GM10248 (cell line): ENCODE data around the gene RTP2.
"Not testable (repeated sequence)": the region's sequence is repeated elsewhere in the genome, so short reads cannot be mapped to it uniquely, and the experiment has no call there.

ENCODE experiments used
- CTCF ChIA-PET: fragments of 300-600 bp; sonication (Branson Sonifier 250); formaldehyde crosslinking; extraction: SDS; loops from one replicate; lab custom pipeline; 2021; ENCODE audit warnings: antibody characterized with exemption; lab: Yijun Ruan, JAX
- POLR2A ChIA-PET: fragments of 350-650 bp; sonication (Branson Sonifier 250); formaldehyde crosslinking; extraction: SDS; loops from one replicate; lab custom pipeline; 2020; ENCODE audit warnings: antibody characterized with exemption; lab: Yijun Ruan, JAX
- DNase-seq: peaks from one replicate; pipeline ENCODE4 v3.0.0; 2012; ENCODE audit errors: extremely low spot score
- TF ChIP-seq, protein P1 (sequence below): IDR thresholded peaks from 2 replicates; pipeline ENCODE4 v1.5.1; 2012; ENCODE audit warnings: mild to moderate bottlenecking, low read depth; ENCODE audit errors: extremely low read depth, missing control alignments, control extremely low read depth

The RTP2 gene

DNA sequence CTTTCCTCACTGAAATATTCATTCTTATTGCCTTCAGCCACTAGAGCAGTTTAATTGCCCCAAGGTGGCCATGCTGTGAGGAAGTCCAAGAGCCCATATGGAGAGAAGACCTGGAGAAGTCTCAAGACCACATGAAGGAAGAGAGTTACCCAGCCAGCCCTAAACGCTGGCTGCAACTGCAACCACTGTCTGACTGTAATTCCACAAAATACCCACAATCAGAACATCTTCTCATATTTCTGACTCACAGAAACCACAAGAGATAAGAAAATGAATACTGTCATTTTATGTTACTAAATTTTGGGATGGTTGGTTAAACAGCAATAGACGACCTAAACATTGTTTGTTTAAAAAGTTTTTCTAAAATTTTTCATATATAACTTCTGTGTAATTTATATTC, 17.5 kb downstream of the RTP2 start:
- ChIA-PET CTCF (interaction anchor here (1.8 to 19.2 kb wide), 2 partner anchors 8 to 360 kb away, joined by 3 to 653 read pairs; no protein-coding TSS in a partner anchor), POLR2A (no interaction called here)
- DNase-seq: no peak

DNA sequence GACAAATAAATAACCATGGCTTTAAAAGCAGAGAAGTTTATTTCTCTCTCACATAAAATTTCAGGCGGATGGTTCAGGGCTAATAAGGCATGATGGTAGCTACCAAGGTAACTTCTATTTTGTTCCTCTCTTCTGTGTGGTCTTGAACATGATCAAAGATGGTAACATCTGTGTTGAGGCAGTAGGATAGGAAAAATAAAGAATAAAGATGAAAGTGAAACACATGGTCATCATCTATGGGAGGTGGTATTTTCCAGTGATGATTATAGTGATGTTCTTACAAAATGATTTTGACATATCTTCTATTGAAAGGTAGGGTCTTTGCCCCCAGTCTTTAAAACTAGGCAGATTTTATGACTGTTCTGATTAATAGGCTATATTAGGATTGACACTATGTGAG, 17.9 kb downstream of the RTP2 start:
- TF ChIP-seq, protein P1, sequence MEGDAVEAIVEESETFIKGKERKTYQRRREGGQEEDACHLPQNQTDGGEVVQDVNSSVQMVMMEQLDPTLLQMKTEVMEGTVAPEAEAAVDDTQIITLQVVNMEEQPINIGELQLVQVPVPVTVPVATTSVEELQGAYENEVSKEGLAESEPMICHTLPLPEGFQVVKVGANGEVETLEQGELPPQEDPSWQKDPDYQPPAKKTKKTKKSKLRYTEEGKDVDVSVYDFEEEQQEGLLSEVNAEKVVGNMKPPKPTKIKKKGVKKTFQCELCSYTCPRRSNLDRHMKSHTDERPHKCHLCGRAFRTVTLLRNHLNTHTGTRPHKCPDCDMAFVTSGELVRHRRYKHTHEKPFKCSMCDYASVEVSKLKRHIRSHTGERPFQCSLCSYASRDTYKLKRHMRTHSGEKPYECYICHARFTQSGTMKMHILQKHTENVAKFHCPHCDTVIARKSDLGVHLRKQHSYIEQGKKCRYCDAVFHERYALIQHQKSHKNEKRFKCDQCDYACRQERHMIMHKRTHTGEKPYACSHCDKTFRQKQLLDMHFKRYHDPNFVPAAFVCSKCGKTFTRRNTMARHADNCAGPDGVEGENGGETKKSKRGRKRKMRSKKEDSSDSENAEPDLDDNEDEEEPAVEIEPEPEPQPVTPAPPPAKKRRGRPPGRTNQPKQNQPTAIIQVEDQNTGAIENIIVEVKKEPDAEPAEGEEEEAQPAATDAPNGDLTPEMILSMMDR: no peak
- no peak for DNase-seq
- CTCF ChIA-PET: interaction anchor here (0.8 to 19.2 kb wide), 3 partner anchors 8 to 360 kb away, joined by 3 to 653 read pairs (median 4); no protein-coding TSS in a partner anchor
- POLR2A ChIA-PET: no interaction called here

More for the DNA sequence above, 17.5 kb downstream of the RTP2 start:
- TF ChIP-seq, protein P1: no peak

DNA sequence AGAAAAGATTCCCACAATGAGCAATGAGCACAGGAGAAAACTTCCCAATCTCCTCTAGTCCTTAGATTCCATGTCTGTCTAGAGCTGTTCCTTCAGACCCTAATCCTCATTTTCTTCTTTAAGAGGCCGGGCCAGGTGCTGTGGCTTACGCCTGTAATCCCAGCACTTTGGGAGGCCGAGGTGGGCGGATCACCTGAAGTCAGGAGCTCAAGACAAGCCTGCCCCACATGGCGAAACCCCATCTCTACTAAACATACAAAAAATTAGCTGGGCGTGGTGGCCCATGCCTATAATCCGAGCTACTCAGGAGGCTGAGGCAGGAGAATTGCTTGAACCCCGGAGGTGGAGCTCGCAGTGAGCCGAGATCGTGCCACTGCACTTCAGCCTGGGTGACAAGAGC, 20.6 kb downstream of the RTP2 start:
- POLR2A ChIA-PET, DNase-seq: not testable (repeated sequence)
- CTCF ChIA-PET: interaction anchor here (1.1 to 19.2 kb wide), 5 partner anchors 10 to 462 kb away, joined by 3 to 653 read pairs (median 4); no protein-coding TSS in a partner anchor

DNA sequence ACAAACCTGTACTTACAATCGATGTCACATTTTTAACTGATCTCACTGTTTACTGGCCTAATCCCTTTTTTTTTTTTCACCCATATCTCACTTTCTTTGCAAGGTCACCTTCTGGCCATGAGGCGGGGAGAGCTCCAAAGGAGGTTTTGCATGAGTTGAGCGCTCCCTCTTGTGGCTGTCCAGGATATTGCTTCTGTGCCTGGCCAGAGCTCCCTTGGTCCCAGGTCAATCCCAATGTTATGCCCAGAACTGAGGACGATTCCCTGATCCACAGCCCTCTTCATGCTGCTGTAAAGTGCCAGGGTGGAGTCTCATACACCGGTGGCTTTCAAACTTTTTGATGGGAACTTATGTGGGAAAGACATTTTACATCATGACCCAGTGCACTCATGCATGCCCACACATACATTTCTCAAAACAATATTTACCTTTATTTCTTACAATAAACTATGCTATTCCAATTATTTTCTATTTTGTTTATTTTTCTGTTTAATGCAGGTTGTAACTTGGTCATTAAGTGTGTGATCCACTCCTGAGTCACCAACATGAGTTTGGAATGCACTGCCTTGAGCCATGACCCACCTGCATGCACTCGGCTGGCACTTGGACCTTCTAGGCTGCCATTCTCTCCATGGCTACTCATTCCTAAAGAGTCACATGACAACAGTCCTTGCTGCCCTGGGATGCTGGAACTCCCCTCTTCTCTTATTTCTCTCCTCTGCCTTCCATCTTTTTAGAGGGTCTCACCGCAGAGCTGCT, 22.5 kb downstream of the RTP2 start:
- TF ChIP-seq, protein P1: peak; percentile 95
- POLR2A ChIA-PET: no interaction called here
- DNase-seq: peak; percentile 67
- CTCF ChIA-PET: interaction anchor here (0.6 to 19.2 kb wide), 63 partner anchors 9 to 479 kb away, joined by 3 to 653 read pairs (median 6); partner anchors contain the start of genes RTP2, RTP4 and SST

DNA sequence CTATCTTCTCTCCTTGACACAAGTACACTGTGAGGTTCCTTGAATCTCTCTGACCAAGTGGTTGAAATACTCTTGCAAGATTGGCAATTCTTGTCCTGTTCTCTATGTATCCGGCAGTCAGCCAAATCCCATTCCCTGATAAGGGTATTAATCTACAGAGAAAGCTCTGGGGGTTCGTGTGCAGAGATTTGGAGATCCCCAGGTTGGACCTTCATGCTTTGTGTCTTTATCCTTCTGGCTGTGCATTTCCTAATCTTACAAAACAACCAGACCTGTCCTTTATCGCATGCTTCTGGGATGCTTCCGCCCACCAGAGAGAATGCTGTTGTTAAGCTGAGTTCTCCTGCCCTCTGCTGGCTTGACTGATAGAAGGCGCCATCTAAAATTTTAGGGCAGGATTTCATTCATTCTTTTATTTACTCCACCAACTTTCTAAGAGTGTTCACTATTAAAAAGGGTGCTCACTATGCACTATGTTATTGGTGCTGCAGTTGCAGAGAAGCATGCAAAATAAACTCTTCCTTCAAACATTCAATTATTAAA, 23.6 kb downstream of the RTP2 start:
- TF ChIP-seq, protein P1: peak; percentile 47
- DNase-seq: no peak
- POLR2A ChIA-PET: no interaction called here
- CTCF ChIA-PET: interaction anchor here (0.8 to 19.2 kb wide), 57 partner anchors 10 to 478 kb away, joined by 3 to 653 read pairs (median 7); partner anchors contain the start of genes RTP2, RTP4 and SST

DNA sequence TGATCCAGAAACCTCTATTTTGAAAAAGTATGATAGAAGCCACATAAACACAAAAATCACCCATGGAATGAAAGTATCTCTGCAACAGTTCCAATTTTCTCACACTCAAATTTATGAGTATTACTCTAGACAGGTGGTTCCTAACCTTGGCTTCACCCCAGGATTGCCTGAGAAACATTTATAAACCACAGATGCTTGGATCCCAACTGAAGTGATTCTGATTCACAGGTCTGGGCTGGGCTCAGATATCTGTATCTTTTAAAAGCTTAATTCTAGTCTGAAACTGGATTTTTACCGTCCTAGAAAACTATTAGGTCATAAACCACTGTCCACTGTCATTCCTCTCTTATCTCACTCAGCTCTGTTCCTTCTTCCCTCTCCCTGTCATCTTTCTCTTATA, 24.8 kb downstream of the RTP2 start:
- ChIA-PET POLR2A (no interaction called here), CTCF (interaction anchor here (1.6 to 19.2 kb wide), 7 partner anchors 9 to 384 kb away, joined by 3 to 653 read pairs (median 24); partner anchors contain the start of gene SST)
- TF ChIP-seq, protein P1: no peak
- no peak for DNase-seq
